Erythroblast (primary cell): ENCODE data around the gene CACNA1I.

ENCODE experiments used
- GATA1 ChIP-seq: IDR thresholded peaks from 2 replicates; pipeline ENCODE4 v1.6.1; 2011; ENCODE audit warnings: low read depth, mild to moderate bottlenecking, control low read depth, low read length, moderate library complexity
- POLR2A ChIP-seq: IDR thresholded peaks from 2 replicates; pipeline ENCODE4 v1.6.1; 2011; ENCODE audit warnings: mild to moderate bottlenecking, low read length

GRCh38 chr22:39647836-39648629 is 77.5 kb downstream of the CACNA1I start:
- TF ChIP-seq POLR2A (no peak), GATA1 (no peak)
